HCT116 (cell line): Measurements from ENCODE around the gene ITM2B. TPM values are rescaled to one million over a fixed set of nuclear protein-coding genes. Genes with fewer than 3 reads are reported as not detected.

Source experiments
- ATAC-seq: fragments of 200-7000 bp; cut with Tn5 transposase; 2 replicates; pipeline ENCODE4 v1.9.1; 2020; ENCODE audit warnings: mild to moderate bottlenecking, moderate library complexity
- BruUV-seq: library from RNA; stranded (reverse); fragments of 400-500 nt; replicated peaks from 2 replicates; lab custom pipeline; 2021; lab: Mats Ljungman, UMichigan
- CTCF ChIA-PET: fragments of 300-600 bp; sonication (Branson Sonifier 250); formaldehyde crosslinking; loops from one replicate; lab custom pipeline; 2021; ENCODE audit warnings: antibody characterized with exemption; lab: Charles Lee
- POLR2A ChIA-PET: fragments of 300-600, 350-600 bp; sonication (Branson Sonifier 250); formaldehyde crosslinking; loops from one replicate; lab custom pipeline; 2021; ENCODE audit warnings: antibody characterized with exemption; lab: Charles Lee
- RAD21 ChIA-PET, 2 experiments: fragments of 300-600 bp; sonication (Branson Sonifier 250); formaldehyde crosslinking; loops; one replicate each; lab custom pipeline; 2023; ENCODE audit warnings: low total read pairs in 2 of 2; ENCODE audit not compliant: uncharacterized antibody in 2 of 2, unreplicated experiment in 2 of 2, low non-redundant PET in 1 of 2; lab: Charles Lee
- DNase-seq: peaks from one replicate; pipeline ENCODE4 v3.0.0-alpha.2; 2010; ENCODE audit warnings: low read depth, low spot score
- H2AFZ ChIP-seq: fragments of 200-600 bp; shearing (Covaris generic), sonication (generic); 2 replicates; pipeline ENCODE4 v1.6.1; 2017; ENCODE audit warnings: low read depth, mixed run types, mixed read lengths, antibody characterized with exemption, low read length; ENCODE audit not compliant: poor library complexity, severe bottlenecking
- H3K27ac ChIP-seq: 2 replicates; pipeline ENCODE4 v1.5.1; 2012; ENCODE audit warnings: low read depth, low read length
- H3K27me3 ChIP-seq: fragments of 200-600 bp; sonication (generic); 2 replicates; pipeline ENCODE4 v1.6.1; 2016; ENCODE audit warnings: mixed run types, low read length, mixed read lengths; ENCODE audit not compliant: insufficient read depth
- H3K36me3 ChIP-seq, 2 experiments: fragments of 200-500 bp in 1 of 2; fragments of 200-600 bp in 1 of 2; sonication (Bioruptor generic) in 1 of 2; sonication (generic) in 1 of 2; 2 replicates each; pipeline versions ENCODE4 v1.5.1 to v1.6.1; 2014 to 2016; ENCODE audit warnings: low read length in 2 of 2, inconsistent platforms in 1 of 2, mixed read lengths in 1 of 2, mixed run types in 1 of 2; ENCODE audit not compliant: insufficient read depth in 2 of 2, control insufficient read depth in 1 of 2
- H3K4me1 ChIP-seq, 2 experiments: fragments of 200-600 bp in 1 of 2; sonication (generic) in 1 of 2; 2 replicates each; pipeline versions ENCODE4 v1.5.1 to v1.6.1; 2012 to 2017; ENCODE audit warnings: low read length in 2 of 2, inconsistent platforms in 1 of 2, mild to moderate bottlenecking in 1 of 2, mixed read lengths in 1 of 2, mixed run types in 1 of 2, moderate library complexity in 1 of 2; ENCODE audit not compliant: insufficient read depth in 2 of 2, control insufficient read depth in 1 of 2
- H3K4me2 ChIP-seq: fragments of 200-600 bp; sonication (generic); 2 replicates; pipeline ENCODE4 v1.6.1; 2017; ENCODE audit warnings: mixed run types, low read length, mixed read lengths
- H3K4me3 ChIP-seq, 2 experiments: fragments of 200-600 bp in 1 of 2; sonication (generic) in 1 of 2; replicated peaks in 1 of 2; 2 replicates each; pipeline ENCODE4 v1.5.1; 2011 to 2016; ENCODE audit warnings: low read length in 2 of 2, control low read depth in 1 of 2, low read depth in 1 of 2, mild to moderate bottlenecking in 1 of 2, mixed read lengths in 1 of 2, mixed run types in 1 of 2
- H3K79me2 ChIP-seq: fragments of 200-600 bp; sonication (generic); 2 replicates; pipeline ENCODE4 v1.6.1; 2017; ENCODE audit warnings: mild to moderate bottlenecking, mixed run types, low read length, moderate library complexity, mixed read lengths; ENCODE audit not compliant: insufficient read depth
- H3K9ac ChIP-seq: fragments of 200-600 bp; sonication (generic); 2 replicates; pipeline ENCODE4 v1.6.1; 2016; ENCODE audit warnings: low read length, mixed read lengths
- H3K9me2 ChIP-seq: fragments of 200-600 bp; sonication (generic), shearing (Covaris generic); 2 replicates; pipeline ENCODE4 v1.6.1; 2017; ENCODE audit warnings: mixed run types, mild to moderate bottlenecking, moderate library complexity; ENCODE audit not compliant: insufficient read depth
- H3K9me3 ChIP-seq, 2 experiments: fragments of 200-500 bp in 1 of 2; fragments of 200-600 bp in 1 of 2; sonication (Bioruptor generic) in 1 of 2; sonication (generic) in 1 of 2; 2 replicates each; pipeline ENCODE4 v1.6.1; 2014 to 2017; ENCODE audit warnings: low read length in 2 of 2, mixed read lengths in 2 of 2, inconsistent platforms in 1 of 2, low read depth in 1 of 2, mild to moderate bottlenecking in 1 of 2, mixed run types in 1 of 2, moderate library complexity in 1 of 2; ENCODE audit not compliant: control insufficient read depth in 1 of 2, insufficient read depth in 1 of 2
- H4K20me1 ChIP-seq: fragments of 200-600 bp; sonication (generic), shearing (Covaris generic); 2 replicates; pipeline ENCODE4 v1.6.1; 2017; ENCODE audit warnings: mixed run types, mild to moderate bottlenecking, moderate library complexity; ENCODE audit not compliant: insufficient read depth
- CBX3 ChIP-seq: IDR thresholded peaks from 2 replicates; pipeline ENCODE4 v1.6.1; 2012; ENCODE audit warnings: low read depth
- CEBPB ChIP-seq: IDR thresholded peaks from 2 replicates; pipeline ENCODE4 v1.6.1; 2012; ENCODE audit warnings: low read depth
- CTCF ChIP-seq, 3 experiments: fragments of 200-600 bp in 1 of 3; sonication (generic) in 1 of 3; IDR thresholded peaks in 2 of 3; conservative IDR thresholded peaks in 1 of 3; 2 replicates each; pipeline ENCODE4 v1.5.1; 2012 to 2017; ENCODE audit warnings: low read depth in 2 of 3, low read length in 2 of 3, antibody characterized with exemption in 1 of 3, borderline replicate concordance in 1 of 3, control low read depth in 1 of 3, mild to moderate bottlenecking in 1 of 3, mixed read lengths in 1 of 3, mixed run types in 1 of 3, moderate library complexity in 1 of 3; ENCODE audit not compliant: insufficient read depth in 1 of 3
- EZH2 ChIP-seq: fragments of 200-600 bp; sonication (generic); IDR thresholded peaks from 2 replicates; pipeline ENCODE4 v1.6.1; 2017; ENCODE audit warnings: antibody characterized with exemption, mixed run types
- EZH2phosphoT487 ChIP-seq: fragments of 200-600 bp; IDR thresholded peaks from 2 replicates; pipeline ENCODE4 v1.6.1; 2018; ENCODE audit warnings: antibody characterized with exemption, borderline replicate concordance
- FOSL1 ChIP-seq: IDR thresholded peaks from 2 replicates; pipeline ENCODE4 v1.6.1; 2012; ENCODE audit warnings: low read depth
- POLR2A ChIP-seq: IDR thresholded peaks from 2 replicates; pipeline ENCODE4 v1.7.0; 2011; ENCODE audit warnings: borderline replicate concordance; ENCODE audit not compliant: insufficient read depth, insufficient read length; ENCODE audit errors: extremely low read depth
- POLR2AphosphoS5 ChIP-seq: IDR thresholded peaks from 2 replicates; pipeline ENCODE4 v1.6.1; 2011; ENCODE audit warnings: mild to moderate bottlenecking, low read depth, low read length, moderate library complexity
- RAD21 ChIP-seq: IDR thresholded peaks from 2 replicates; pipeline ENCODE4 v1.6.1; 2012; ENCODE audit warnings: low read depth, mild to moderate bottlenecking
- REST ChIP-seq: IDR thresholded peaks from 2 replicates; pipeline ENCODE4 v1.6.1; 2012; ENCODE audit warnings: low read depth
- SP1 ChIP-seq: IDR thresholded peaks from 2 replicates; pipeline ENCODE4 v1.6.1; 2012; ENCODE audit warnings: low read depth
- SRF ChIP-seq: IDR thresholded peaks from 2 replicates; pipeline ENCODE4 v1.6.1; 2012; ENCODE audit warnings: low read depth
- ZBTB33 ChIP-seq: IDR thresholded peaks from 2 replicates; pipeline ENCODE4 v1.6.1; 2011; ENCODE audit warnings: mild to moderate bottlenecking, low read length, moderate library complexity; ENCODE audit not compliant: insufficient replicate concordance; ENCODE audit errors: extremely low read depth
- intact Hi-C: fragments of 100-400 bp; cut with micrococcal nuclease; formaldehyde crosslinking; loops from 2 replicates; pipeline ENCODE4 v1.10.0; 2022
- total RNA-seq: library from RNA; stranded (reverse); gene quantifications from one replicate; pipeline ENCODE4 v1.2.1, GENCODE V29; 2021; ENCODE audit not compliant: unreplicated experiment

ITM2B gene
- total RNA-seq, 1 experiment from 2014 or later = 124 TPM

- RAD21 ChIA-PET = no interaction called here
These were observed 42.5 kb downstream of the ITM2B start for GRCh38 chr13:48275507-48275906.

More at GRCh38 chr13:48275507-48275906, 42.5 kb downstream of the ITM2B start:
- no peak overlapping the region for H3K4me2 ChIP-seq
- no peaks in the 10 kb centered on the region for H3K79me2 ChIP-seq
- no peaks in the 10 kb centered on the region for H3K9me3 ChIP-seq
- intact Hi-C loops = no loop called here
- ATAC-seq = no peak
- no peak for TF ChIP-seq RAD21
- TF ChIP-seq REST = no peak
- no peak for TF ChIP-seq POLR2AphosphoS5
- no peak for TF ChIP-seq FOSL1
- no peak for TF ChIP-seq CTCF (IDR thresholded peaks at IDR 0.05 in 2 of 3, conservative IDR thresholded peaks at IDR 0.05 in 1 of 3; ENCODE audit: borderline replicate concordance in 1 of 3, insufficient read depth in 1 of 3, low read depth in 2 of 3, low read length in 2 of 3)
- TF ChIP-seq SRF = no peak
- no peak for TF ChIP-seq SP1
- TF ChIP-seq ZBTB33 = no peak
- TF ChIP-seq CEBPB = no peak
- TF ChIP-seq EZH2 = no peak
- no peak for TF ChIP-seq CBX3
- no peak for TF ChIP-seq EZH2phosphoT487
- TF ChIP-seq POLR2A = no peak
- H2AFZ ChIP-seq = no peak overlapping the region
- DNase-seq = no peak
- no TSS peak for BruUV-seq
- H3K4me3 ChIP-seq = no peak overlapping the region
- no peaks in the 10 kb centered on the region for H3K27me3 ChIP-seq
- H3K4me1 ChIP-seq = no peaks in the 10 kb centered on the region
- no peaks in the 10 kb centered on the region for H3K9me2 ChIP-seq
- H3K36me3 ChIP-seq = no peaks in the 10 kb centered on the region
- H3K27ac ChIP-seq = no peak overlapping the region
- ChIA-PET POLR2A (no interaction called here), CTCF (no interaction called here)
- H4K20me1 ChIP-seq = no peaks in the 10 kb centered on the region
- no peak overlapping the region for H3K9ac ChIP-seq
